ENCODE measurements around the gene TRIM44. TPM values are rescaled to one million over a fixed set of nuclear protein-coding genes. Genes with fewer than 3 reads are reported as not detected.
A peak's percentile ranks its signal among the peaks of the same experiment; 100 is the strongest.

The TRIM44 gene
- total RNA-seq, 2 experiments from 2014 or later = 11.3 to 19.9 TPM

DNA sequence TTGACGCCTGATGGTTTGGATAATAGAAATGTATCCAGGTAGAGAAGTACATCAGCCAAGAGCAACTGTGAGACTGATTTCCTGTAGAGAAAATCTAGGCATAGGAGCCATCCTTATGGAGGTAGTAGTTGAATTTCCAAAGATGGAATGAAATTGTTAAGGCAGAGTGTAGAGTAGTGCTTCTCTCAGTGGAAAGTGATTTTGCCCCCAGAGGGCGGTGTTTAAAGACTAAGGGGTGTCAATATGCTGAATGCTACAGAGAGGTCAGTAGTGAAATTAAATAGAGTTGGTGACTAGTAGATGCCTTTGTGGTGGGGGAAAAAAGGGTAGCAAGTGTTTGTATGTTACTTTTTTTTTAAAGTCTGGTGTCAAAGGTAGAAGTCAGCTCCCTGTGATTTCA lies 54.5 kb downstream of the TRIM44 start:
- intact Hi-C loops (cut with micrococcal nuclease; ENCODE audit: unreplicated experiment) = no loop called here
- TF ChIP-seq EZH2phosphoT487 (IDR thresholded peaks at IDR 0.05; ENCODE audit: borderline replicate concordance, low read depth, low read length) (no peak), CTCF (conservative IDR thresholded peaks at IDR 0.05; ENCODE audit: low read length) (peak; percentile 45; the same call in 1 of the 2 replicates)
- Histone ChIP-seq H4K20me1 (ENCODE audit: insufficient read depth, low read length) (no peaks in the 10 kb centered on the region), H3K36me3 (ENCODE audit: insufficient read depth, low read length) (no peaks in the 10 kb centered on the region), H3K4me2 (ENCODE audit: low read length) (no peak overlapping the region), H2AFZ (ENCODE audit: low read length) (no peak overlapping the region), H3K9me3 (ENCODE audit: low read length) (no peaks in the 10 kb centered on the region), H3K4me3 (ENCODE audit: low read depth, low read length, poor library complexity, severe bottlenecking) (no peak overlapping the region), H3K27ac (ENCODE audit: low read depth, low read length, poor library complexity, severe bottlenecking) (no peak overlapping the region), H3K9me2 (ENCODE audit: insufficient read depth, low read length) (no peaks in the 10 kb centered on the region), H3K4me1 (ENCODE audit: insufficient read depth, low read length, poor library complexity, severe bottlenecking) (peaks cover 8% of the 10 kb centered on the region), H3K79me2 (ENCODE audit: insufficient read depth, low read depth, low read length) (no peaks in the 10 kb centered on the region)
- ChIA-PET CTCF (ENCODE audit: unreplicated experiment) (no interaction called here), POLR2A (interaction anchor here (0.6 kb wide), 1 partner anchor 285 kb away, joined by 3 read pairs; no protein-coding TSS in a partner anchor)
- BruUV-seq (replicated peaks) = no TSS peak
- no peak for DNase-seq (ENCODE audit: low spot score)

GRCh38 chr11:35717520-35717919 lies 54.9 kb downstream of the TRIM44 start:
- intact Hi-C loops (cut with micrococcal nuclease; ENCODE audit: unreplicated experiment) = no loop called here
- H3K9me2 ChIP-seq (ENCODE audit: insufficient read depth, low read length) = no peaks in the 10 kb centered on the region
- ChIA-PET CTCF (ENCODE audit: unreplicated experiment) (no interaction called here), POLR2A (interaction anchor here (0.6 kb wide), 1 partner anchor 284 kb away, joined by 3 read pairs; no protein-coding TSS in a partner anchor)
- BruUV-seq (replicated peaks) = no TSS peak
- no peak for DNase-seq (ENCODE audit: low spot score)
- no peak overlapping the region for H3K27ac ChIP-seq (ENCODE audit: low read depth, low read length, poor library complexity, severe bottlenecking)
- H3K79me2 ChIP-seq (ENCODE audit: insufficient read depth, low read depth, low read length) = no peaks in the 10 kb centered on the region
- no peaks in the 10 kb centered on the region for H3K36me3 ChIP-seq (ENCODE audit: insufficient read depth, low read length)
- TF ChIP-seq CTCF (conservative IDR thresholded peaks at IDR 0.05; ENCODE audit: low read length) = no peak
- no peaks in the 10 kb centered on the region for H3K9me3 ChIP-seq (ENCODE audit: low read length)
- no peak overlapping the region for H2AFZ ChIP-seq (ENCODE audit: low read length)
- H3K4me3 ChIP-seq (ENCODE audit: low read depth, low read length, poor library complexity, severe bottlenecking) = no peak overlapping the region
- H3K4me1 ChIP-seq (ENCODE audit: insufficient read depth, low read length, poor library complexity, severe bottlenecking) = peaks cover 13% of the 10 kb centered on the region
- H4K20me1 ChIP-seq (ENCODE audit: insufficient read depth, low read length) = no peaks in the 10 kb centered on the region
- H3K4me2 ChIP-seq (ENCODE audit: low read length) = no peak overlapping the region

DNA sequence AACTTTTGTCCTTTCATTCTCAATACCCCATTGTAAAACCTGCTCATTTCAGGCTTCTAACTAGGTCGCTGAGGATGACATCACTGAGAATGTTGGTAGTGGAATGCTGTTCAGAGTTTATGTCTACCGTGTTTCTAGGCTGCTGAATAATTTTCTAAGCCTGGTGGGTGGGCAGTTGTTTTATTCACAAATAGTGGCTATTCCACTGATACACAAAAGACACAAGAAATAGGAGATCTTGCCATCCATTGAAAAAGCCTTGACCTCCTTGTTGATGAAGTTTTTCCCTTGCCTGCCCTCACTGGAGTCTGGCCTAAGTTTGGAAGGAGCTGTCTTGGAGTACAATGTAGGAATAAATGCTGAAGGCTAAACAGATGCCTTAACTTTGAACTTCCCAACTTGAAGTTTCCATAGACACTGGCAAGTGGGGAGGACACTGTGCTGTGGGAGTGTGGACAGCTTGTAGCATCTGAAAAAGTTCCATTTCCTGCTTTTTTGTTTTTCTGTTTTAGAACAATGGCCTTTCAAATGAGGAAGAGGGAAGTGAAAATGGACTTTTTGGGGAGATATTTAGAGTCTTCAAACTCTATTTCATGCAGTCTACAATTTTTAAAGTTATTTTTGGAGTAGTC lies 59.2 kb downstream of the TRIM44 start:
- Histone ChIP-seq H3K27ac (ENCODE audit: low read depth, low read length, poor library complexity, severe bottlenecking) (peak overlapping the region; percentile 0), H3K36me3 (ENCODE audit: insufficient read depth, low read length) (no peaks in the 10 kb centered on the region), H3K4me1 (ENCODE audit: insufficient read depth, low read length, poor library complexity, severe bottlenecking) (peaks cover 17% of the 10 kb centered on the region), H3K4me2 (ENCODE audit: low read length) (peak overlapping the region; percentile 43), H3K9me2 (ENCODE audit: insufficient read depth, low read length) (no peaks in the 10 kb centered on the region), H3K79me2 (ENCODE audit: insufficient read depth, low read depth, low read length) (no peaks in the 10 kb centered on the region), H3K4me3 (ENCODE audit: low read depth, low read length, poor library complexity, severe bottlenecking) (no peak overlapping the region), H3K9me3 (ENCODE audit: low read length) (no peaks in the 10 kb centered on the region), H4K20me1 (ENCODE audit: insufficient read depth, low read length) (no peaks in the 10 kb centered on the region), H2AFZ (ENCODE audit: low read length) (no peak overlapping the region)
- POLR2A ChIA-PET = interaction anchor here (0.7 kb wide), 1 partner anchor 67 kb away, joined by 3 read pairs; no protein-coding TSS in a partner anchor
- CTCF ChIA-PET (ENCODE audit: unreplicated experiment) = no interaction called here
- peak; percentile 37 for DNase-seq (ENCODE audit: low spot score)
- BruUV-seq (replicated peaks) = no TSS peak
- TF ChIP-seq EZH2phosphoT487 (IDR thresholded peaks at IDR 0.05; ENCODE audit: borderline replicate concordance, low read depth, low read length) (no peak), CTCF (conservative IDR thresholded peaks at IDR 0.05; ENCODE audit: low read length) (no peak)
- intact Hi-C loops (cut with micrococcal nuclease; ENCODE audit: unreplicated experiment) = no loop called here
